GM19043 (cell line): ENCODE results near the gene ATRN.
"Not testable (repeated sequence)": the region's sequence is repeated elsewhere in the genome, so short reads cannot be mapped to it uniquely, and the experiment has no call there.

ENCODE experiments used
- ATAC-seq: cut with Tn5 transposase; IDR thresholded peaks from one replicate; pipeline ENCODE4 v1.9.1; 2021; ENCODE audit warnings: low read depth; ENCODE audit not compliant: unreplicated experiment

ATRN gene

DNA sequence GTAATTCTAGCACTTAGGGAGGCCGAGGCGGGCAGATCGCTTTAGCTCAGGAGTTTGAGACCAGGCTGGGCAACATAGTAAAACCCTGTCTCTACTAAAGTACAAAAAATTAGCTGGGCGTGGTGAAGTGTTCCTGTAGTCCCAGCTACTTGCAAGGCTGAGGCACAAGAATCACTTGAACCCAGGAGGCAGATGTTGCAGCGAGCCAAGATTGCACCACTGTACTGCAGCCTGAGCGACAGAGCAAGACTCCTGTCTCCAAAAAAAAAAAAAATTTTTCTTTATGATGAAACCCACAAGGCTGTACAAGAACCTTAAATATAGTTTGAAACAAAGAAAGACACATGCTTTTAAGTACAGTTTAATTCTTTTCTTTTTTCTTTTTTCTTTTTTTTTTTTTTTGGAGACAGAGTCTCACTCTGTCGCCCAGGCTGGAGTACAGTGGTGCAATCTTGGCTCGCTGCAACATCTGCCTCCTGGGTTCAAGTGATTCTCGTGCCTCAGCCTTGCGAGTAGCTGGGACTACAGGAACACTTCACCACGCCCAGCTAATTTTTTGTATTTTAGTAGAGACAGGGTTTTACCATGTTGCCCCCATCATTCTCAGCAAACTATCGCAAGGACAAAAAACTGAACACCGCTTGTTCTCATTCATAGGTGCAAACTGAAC lies 144.5 kb downstream of the ATRN start:
- not testable (repeated sequence) for ATAC-seq

DNA sequence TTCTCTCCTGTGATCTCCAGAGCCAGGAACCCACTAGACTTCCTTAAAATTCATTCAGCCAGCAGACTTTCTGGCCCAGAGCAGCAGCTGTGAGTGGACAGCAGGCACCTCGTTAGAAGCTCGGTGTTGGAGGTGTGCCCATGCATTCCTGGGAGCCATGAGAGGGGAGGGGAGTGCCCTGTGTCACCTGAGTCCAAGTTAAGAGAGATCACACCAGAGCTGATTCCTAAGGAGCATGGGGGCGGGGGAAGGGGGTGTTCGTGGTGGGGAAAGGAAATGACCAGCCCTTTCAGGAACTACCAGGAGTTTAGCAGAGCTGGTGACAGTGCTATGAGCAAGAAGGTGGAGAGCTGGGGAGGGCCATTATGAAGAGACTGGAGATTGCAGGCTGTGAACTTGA lies 145.4 kb downstream of the ATRN start:
- no peak for ATAC-seq

DNA sequence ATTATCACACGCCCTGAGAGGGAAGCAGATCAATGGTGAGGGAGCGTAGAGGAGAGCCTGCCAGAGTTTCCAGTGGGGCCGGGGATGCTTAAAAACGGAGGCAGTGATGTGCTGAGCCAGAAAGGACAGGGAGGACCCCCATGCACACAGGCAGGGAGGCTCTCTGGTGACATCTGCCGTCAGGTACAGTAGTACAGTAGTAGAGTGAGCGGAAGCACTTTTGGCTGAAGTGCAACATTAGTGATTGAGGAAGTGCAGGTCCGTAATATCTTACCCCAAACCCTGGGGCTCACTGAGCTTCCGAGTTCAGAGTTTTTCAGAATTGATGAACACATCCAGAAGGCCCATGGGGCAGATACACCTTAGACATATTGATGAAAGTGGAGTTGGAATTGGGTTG lies 150.3 kb downstream of the ATRN start:
- no peak for ATAC-seq

DNA sequence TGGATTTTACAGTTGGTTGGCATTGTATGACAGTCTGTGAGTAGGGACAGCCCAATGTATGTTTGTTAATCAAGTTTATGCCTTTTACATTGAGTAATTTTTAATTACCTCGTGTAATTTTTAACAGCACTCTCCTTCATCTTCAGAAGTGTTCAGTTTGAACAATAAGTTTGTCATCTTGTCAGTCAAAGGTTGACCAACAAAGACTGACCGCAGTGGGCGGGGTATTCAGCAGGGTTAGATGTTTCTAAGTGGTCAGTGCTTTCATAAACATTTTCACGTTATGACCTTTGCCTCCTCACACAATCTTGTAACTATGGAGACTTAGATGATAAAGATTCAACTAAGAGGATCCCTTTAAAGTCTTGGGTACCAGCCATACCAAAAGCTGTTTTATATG lies 151.6 kb downstream of the ATRN start:
- no peak for ATAC-seq

DNA sequence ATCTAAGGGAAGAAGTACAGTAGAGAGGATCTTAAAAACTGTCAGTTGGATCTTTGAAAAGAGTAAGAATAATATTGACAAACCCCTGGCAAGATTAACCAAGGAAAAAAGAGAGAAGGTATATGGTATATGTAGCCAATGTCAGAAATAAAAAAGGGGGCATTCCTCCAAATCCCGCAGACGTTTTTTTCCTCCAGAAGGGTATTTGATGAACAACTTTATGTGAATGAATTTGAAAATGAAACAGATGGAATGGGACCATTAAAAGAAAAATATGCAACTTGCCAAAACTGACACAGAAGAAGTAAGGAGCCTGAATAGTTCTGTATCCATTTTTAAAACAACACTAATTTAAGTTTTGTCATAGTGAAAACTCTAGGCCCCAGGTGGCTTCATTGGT lies 156.7 kb downstream of the ATRN start:
- ATAC-seq: no peak

- no peak for ATAC-seq
These were observed 157.9 kb downstream of the ATRN start for GRCh38 chr20:3628502-3629314.

DNA sequence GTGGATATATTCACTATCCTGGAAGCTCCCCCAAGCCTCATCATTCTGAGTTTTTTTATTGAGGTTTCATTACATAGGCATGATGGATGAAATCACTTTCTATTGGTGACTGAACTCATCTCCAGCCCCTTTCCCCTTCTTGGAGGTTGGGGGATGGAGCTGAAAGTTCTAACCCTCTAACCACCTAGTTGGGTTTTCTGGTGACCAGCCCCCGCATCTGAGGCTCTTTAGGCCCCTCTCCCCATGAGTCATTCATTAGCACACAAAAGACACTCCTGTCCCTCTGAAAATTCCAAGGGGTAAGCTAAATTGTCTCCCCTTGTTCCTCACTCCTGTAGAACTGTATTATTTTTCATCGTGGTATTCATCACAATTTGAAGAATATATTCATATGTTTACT lies 159.1 kb downstream of the ATRN start:
- ATAC-seq: no peak

GRCh38 chr20:3630429-3630828 lies 159.6 kb downstream of the ATRN start:
- no peak for ATAC-seq

DNA sequence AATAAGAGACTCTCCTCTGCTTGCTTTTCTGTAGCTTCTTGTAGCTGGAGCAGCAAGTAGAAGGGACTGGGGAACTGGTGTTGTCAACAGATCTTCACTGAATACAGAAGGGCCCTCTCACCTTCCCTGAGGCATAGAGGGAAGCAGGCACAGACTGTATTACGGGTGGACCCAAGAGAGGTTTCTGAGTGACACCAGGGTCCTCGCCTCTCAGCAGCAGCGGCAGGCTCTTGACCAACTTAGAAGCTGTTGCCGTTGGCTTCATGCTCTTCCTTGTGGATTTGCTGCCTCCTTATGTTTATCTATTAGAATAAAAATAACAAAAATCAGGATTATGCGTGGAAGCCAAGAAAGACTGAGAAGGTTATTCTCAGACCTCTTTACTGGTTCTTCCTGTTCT lies 160.7 kb downstream of the ATRN start:
- ATAC-seq: no peak

GRCh38 chr20:3632311-3633004 lies 161.6 kb downstream of the ATRN start:
- ATAC-seq: no peak

GRCh38 chr20:3633913-3634478 lies 163.2 kb downstream of the ATRN start:
- no peak for ATAC-seq

DNA sequence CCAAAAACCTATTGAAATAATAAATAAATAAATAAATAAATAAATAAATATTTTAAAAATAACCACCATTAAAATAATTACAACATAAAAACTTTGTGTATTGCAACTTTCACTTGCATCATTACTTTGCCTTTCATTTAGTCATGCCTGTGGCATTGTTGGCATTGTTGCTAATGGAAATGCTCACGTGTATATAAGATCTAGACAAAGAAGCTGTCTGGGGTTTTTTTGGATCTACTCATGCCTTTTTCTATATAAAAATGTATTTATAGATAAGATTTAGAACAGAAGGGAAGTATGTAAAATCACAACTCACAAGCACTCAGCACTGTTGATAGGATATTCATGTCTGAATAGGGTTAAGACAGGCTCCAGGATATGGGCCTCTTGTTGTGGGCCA lies 164.5 kb downstream of the ATRN start:
- no peak for ATAC-seq

DNA sequence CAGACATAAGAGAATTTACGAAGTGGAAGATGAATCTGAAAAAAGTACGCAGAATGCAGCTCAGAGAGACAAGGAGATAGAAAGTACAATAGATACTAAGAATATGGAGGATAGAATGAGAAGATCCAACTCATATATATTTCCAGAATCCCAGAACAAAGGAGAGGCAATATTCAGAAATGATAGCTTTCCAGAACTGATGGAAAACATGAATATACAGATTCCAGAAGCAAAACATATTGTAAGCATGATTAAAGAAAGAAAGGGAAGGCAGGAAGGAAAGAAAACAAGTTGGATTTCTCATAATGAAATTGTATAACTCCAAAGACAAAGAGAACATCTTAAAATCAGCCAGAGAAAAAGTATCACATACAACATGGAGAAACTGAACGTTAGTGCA lies 169.4 kb downstream of the ATRN start:
- ATAC-seq: no peak

DNA sequence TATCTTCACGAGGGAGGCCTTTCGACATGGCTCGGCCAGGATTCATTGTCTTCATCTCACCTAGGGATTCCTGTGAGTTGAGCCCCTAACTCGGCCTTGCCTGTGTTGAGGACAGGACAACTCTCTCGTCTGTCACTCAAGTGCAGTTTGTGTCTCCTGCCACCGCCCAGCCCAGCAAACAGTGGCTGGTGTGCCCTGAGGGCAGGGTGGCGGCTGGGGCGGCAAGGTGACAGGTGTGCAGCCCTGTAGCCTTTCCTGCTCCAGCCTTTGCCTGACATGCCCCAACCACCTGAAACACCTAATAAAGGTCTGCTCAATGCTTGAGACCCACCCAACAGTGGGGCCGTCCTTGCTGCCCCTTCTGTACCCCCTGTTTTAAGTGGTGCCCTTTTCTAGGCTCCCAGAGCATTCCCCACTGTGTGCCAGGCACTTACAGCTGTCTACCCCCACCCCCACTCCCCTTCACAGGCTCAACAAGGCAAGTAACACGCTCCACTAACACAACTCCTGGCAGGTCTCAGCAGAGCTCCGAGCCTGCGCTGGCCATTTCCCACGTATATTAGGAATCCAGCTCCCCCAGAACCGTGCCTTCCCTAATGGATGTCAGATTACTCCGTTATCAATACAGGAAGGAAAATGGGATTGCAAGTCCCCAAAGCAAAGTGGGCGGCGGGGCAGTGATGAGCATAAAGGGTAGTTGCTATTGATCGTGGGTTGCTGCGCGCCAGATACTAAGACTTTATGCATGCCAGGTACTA lies 174.7 kb downstream of the ATRN start:
- ATAC-seq: no peak

DNA sequence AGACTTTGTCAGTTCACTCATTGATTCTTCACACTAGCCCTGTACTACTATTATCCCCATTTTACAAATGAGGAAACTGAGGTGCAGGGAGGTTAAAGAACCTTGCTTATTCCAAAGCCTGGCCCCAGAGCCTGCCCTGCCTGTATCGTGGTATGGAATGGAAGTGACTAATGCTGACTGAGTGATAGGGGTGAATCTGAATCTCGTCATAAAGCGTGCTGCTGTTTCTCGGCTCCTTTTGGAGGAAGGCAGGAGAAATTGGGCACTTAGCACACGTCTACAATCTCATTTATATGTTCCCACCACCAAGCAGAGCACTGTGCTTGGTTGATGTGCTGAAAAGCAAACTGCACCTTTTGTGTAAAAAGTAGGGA lies 175.2 kb downstream of the ATRN start:
- ATAC-seq: no peak

DNA sequence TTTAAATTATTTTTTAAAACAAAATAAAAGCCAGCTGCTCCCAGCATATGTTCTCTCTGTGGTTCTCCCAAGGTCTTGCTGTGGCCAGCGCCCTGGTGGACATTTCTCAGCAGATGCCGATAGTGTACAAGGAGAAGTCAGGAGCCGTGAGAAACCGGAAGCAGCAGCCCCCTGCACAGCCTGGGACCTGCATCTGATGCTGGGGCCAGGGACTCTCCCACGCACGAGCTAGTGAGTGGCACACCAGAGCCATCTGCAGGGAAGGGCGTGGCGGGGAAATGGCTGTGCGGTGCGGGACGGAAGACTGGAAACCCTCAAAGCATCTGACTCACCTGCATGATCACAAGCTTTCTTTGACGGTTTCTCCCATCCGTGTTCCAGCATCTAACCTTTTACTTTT lies 175.8 kb downstream of the ATRN start:
- no peak for ATAC-seq

GRCh38 chr20:3647473-3647872 lies 176.7 kb downstream of the ATRN start:
- ATAC-seq: no peak

- no peak for ATAC-seq
These were observed 178.1 kb downstream of the ATRN start for GRCh38 chr20:3648951-3649350.

DNA sequence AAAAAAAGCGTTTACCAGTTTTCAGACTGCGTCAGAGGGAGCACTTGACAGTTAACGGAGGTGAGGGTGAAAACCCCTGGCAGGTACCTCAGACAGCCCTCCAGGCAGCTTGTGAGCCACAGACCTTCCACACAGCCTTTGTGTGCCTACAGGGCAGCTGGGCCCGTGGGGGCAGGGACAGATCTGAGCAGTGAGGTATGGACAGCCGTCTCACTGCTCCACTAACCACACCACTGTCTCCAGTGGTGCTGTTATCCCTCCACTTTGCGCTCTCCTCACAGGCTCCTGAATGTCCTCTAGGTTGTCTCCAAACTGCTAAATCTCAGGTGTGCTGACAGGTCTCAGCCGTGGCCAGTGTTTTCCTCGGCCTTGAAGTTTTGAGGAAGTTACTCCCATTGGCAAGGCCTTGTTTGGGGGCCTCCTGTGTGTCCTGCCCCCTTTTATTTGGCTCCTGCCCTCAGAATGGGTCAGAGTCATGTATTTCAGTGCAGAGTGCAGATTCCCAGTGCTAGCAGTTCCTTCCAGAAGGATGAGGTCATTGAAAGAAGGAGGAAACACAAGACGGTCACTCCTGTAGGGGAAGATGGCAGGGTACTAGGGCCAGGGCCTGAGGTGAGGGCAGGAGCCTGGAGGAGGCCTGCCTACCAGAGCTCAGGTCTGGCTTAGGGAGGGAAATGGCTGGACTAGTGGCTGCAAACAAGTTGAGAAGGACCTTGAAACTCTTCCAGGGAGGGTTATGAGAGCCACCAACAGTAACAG lies 180.6 kb downstream of the ATRN start:
- no peak for ATAC-seq

GRCh38 chr20:3652221-3652620 lies 181.4 kb downstream of the ATRN start:
- no peak for ATAC-seq
